GM12891 (cell line): Measurements from ENCODE around the gene BCAN.

Experiments used
- POLR2A ChIP-seq: IDR thresholded peaks from 2 replicates; pipeline ENCODE4 v1.6.1; 2011; ENCODE audit warnings: low read depth, low read length, control low read depth
- POLR2AphosphoS5 ChIP-seq: IDR thresholded peaks from 2 replicates; pipeline ENCODE4 v1.6.1; 2011; ENCODE audit warnings: low read depth, low read length, control low read depth

DNA sequence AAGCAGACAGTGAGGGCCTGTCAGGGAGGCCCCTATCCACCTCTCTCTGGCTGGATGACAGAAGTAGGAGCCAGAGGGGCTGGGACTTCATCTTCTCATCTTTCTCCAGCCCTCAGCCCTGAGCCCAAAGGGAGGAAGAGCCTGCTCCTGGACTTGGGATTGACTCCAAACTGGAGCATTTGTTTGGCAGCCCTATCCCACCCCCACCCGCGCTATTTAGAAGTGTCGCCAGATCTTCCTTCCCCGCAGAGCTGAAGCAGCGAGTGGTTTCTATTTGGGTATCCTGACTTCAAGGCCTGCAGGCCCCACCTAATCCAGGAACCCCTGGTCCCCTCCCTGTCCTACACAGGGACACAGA, 25.7 kb downstream of the BCAN start:
- TF ChIP-seq POLR2AphosphoS5 = no peak
- TF ChIP-seq POLR2A = no peak
